Progenitor cell of endocrine pancreas (in vitro differentiated cells): ENCODE data around the gene NEUROD2. TPM values are rescaled to one million over a fixed set of nuclear protein-coding genes. Genes with fewer than 3 reads are reported as not detected.

Source experiments
- DNase-seq: peaks from one replicate; pipeline ENCODE4 v3.0.0; 2021; ENCODE audit warnings: low spot score; ENCODE audit not compliant: unreplicated experiment
- H3K27ac Mint-ChIP-seq: 2 replicates; pipeline ENCODE4 v1.8.0; 2021; ENCODE audit warnings: mild to moderate bottlenecking, moderate library complexity, mixed read lengths
- H3K27me3 Mint-ChIP-seq: 2 replicates; pipeline ENCODE4 v1.8.0; 2021; ENCODE audit warnings: mixed read lengths
- H3K36me3 Mint-ChIP-seq: 2 replicates; pipeline ENCODE4 v1.8.0; 2022; ENCODE audit warnings: mixed read lengths; ENCODE audit not compliant: insufficient read depth
- H3K4me1 Mint-ChIP-seq: 2 replicates; pipeline ENCODE4 v1.8.0; 2021; ENCODE audit warnings: low read depth, mixed read lengths
- H3K4me3 Mint-ChIP-seq: 2 replicates; pipeline ENCODE4 v1.8.0; 2021; ENCODE audit warnings: low read depth, mild to moderate bottlenecking, moderate library complexity, mixed read lengths
- H3K9me3 Mint-ChIP-seq: 2 replicates; pipeline ENCODE4 v1.8.0; 2021; ENCODE audit warnings: low read depth, mixed read lengths
- CTCF ChIP-seq: fragments of 200-600 bp; sonication (generic); IDR thresholded peaks from one replicate; pipeline ENCODE4 v1.5.0; 2021; ENCODE audit warnings: antibody characterized with exemption, mild to moderate bottlenecking; ENCODE audit not compliant: unreplicated experiment
- total RNA-seq: library from RNA; stranded (reverse); gene quantifications from 2 replicates; pipeline ENCODE4 v1.2.1, GENCODE V29; 2021

The NEUROD2 gene
- total RNA-seq, 1 donor from 2014 or later = not detected

GRCh38 chr17:39642291-39643074 lies 34.8 kb upstream of the NEUROD2 start:
- H3K27me3 Mint-ChIP-seq = no peaks in the 10 kb centered on the region
- TF ChIP-seq CTCF = no peak
- DNase-seq = no peak
- no peaks in the 10 kb centered on the region for H3K36me3 Mint-ChIP-seq
- no peaks in the 10 kb centered on the region for H3K9me3 Mint-ChIP-seq
- H3K27ac Mint-ChIP-seq = no peak overlapping the region
- H3K4me1 Mint-ChIP-seq = peaks cover 13% of the 10 kb centered on the region
- no peak overlapping the region for H3K4me3 Mint-ChIP-seq

GRCh38 chr17:39641883-39642282 lies 34.2 kb upstream of the NEUROD2 start:
- no peak overlapping the region for H3K4me3 Mint-ChIP-seq
- no peaks in the 10 kb centered on the region for H3K9me3 Mint-ChIP-seq
- TF ChIP-seq CTCF = no peak
- no peaks in the 10 kb centered on the region for H3K36me3 Mint-ChIP-seq
- H3K27ac Mint-ChIP-seq = no peak overlapping the region
- no peak for DNase-seq
- H3K4me1 Mint-ChIP-seq = peaks cover 16% of the 10 kb centered on the region
- H3K27me3 Mint-ChIP-seq = no peaks in the 10 kb centered on the region

- TF ChIP-seq CTCF = no peak
- no peak for DNase-seq
Observed at GRCh38 chr17:39641097-39641496, 33.4 kb upstream of the NEUROD2 start.

GRCh38 chr17:39640591-39641031 lies 32.9 kb upstream of the NEUROD2 start:
- Mint-ChIP-seq H3K36me3 (no peaks in the 10 kb centered on the region), H3K27me3 (no peaks in the 10 kb centered on the region), H3K4me1 (peaks cover 19% of the 10 kb centered on the region), H3K9me3 (no peaks in the 10 kb centered on the region), H3K4me3 (no peak overlapping the region), H3K27ac (no peak overlapping the region)
- TF ChIP-seq CTCF = no peak
- no peak for DNase-seq

More at GRCh38 chr17:39641097-39641496, 33.4 kb upstream of the NEUROD2 start:
- Mint-ChIP-seq H3K27ac (no peak overlapping the region), H3K36me3 (no peaks in the 10 kb centered on the region), H3K4me3 (no peak overlapping the region), H3K4me1 (peaks cover 19% of the 10 kb centered on the region), H3K9me3 (no peaks in the 10 kb centered on the region), H3K27me3 (no peaks in the 10 kb centered on the region)

- no peaks in the 10 kb centered on the region for H3K36me3 Mint-ChIP-seq
- TF ChIP-seq CTCF = no peak
- H3K27me3 Mint-ChIP-seq = no peaks in the 10 kb centered on the region
- H3K4me3 Mint-ChIP-seq = no peak overlapping the region
- no peak overlapping the region for H3K27ac Mint-ChIP-seq
- H3K9me3 Mint-ChIP-seq = no peaks in the 10 kb centered on the region
- DNase-seq = no peak
- H3K4me1 Mint-ChIP-seq = peaks cover 16% of the 10 kb centered on the region
Observed at GRCh38 chr17:39639566-39640458, 32.1 kb upstream of the NEUROD2 start.
